ENCODE results near the gene STMN1. TPM values are rescaled to one million over a fixed set of nuclear protein-coding genes. Genes with fewer than 3 reads are reported as not detected.

Gene STMN1
- total and polyA plus RNA-seq, 7 experiments from 2014 or later: 29.3 to 347 (median 85.2) TPM

DNA sequence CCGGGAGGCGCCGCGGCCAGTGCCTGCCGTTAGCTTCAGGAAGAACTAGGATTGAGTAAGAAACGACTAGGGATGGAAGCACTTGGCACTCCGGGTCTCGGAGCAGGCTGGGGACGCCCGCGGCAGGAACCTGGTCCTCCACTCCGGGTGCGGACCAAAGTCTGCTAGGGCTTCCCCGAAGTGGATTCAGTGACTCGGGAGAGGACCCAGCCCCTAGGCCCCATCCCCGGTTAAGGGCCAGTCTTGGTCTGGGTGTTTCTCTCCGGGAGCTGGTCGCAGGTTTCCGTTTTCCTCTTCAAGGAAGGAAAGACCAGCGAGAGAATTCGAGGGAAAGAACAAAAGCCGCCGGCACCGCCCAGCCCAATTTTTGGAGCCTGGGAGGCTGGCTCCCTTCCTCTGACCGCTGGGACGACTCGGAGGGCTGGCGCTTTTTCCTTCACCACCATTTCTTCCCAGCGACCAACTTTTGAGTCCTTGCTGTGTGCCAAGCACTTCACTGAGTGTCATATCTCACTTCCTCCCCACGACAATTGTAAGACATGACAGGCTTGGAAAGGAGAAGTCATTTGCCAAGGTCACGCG lies 16.8 kb upstream of the STMN1 start:
- intact Hi-C loops (cut with micrococcal nuclease): loop anchor here (1.0 to 2.0 kb wide), 6 partner anchors 17 to 75 kb away; partner anchors contain the start of genes PAFAH2 (in 1 of the 2) and STMN1 (in 1 of the 2)

DNA sequence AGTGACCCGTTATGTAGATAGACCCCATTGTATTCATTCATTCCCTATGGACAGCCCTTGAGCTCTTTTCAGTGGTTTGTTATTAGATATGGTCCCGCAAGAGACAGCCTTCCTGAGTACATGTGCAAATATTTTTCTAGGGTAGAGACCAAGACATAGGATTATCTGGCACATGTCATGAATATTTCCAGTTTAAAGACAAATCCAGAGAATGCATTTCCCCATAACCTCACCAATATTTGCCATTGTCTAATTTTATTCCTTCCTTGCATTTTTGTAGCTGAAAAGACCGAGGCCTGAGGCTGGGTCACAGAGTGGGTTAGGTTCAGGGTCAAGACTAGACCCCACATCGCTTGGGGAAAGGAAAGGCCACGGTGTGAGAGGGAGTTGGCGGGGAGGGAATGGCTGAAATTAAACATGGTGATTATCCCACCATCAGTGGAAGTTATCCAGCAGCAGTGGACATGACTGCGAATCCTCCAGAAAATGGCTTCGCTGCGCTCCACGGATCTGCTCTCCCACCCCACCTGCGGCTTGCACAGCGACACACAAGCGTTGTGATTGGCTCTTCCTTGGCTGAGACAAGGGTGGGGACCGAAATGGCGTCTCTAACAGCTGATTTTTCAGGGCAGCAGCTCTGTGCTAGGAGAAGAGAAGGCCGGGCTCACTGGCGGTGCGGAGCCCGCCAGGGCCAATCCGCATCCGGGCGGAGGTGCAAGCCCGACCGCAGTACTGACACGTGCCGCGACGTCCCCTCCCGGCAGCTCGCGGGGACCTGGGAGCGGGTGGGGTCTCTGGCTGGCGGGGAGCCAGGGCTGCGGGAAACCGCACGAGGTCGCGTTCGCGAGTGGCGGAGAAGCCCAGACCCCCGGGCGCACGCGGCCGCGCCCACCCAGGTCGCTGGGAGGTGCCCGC lies 16.1 kb upstream of the STMN1 start:
- intact Hi-C loops (cut with micrococcal nuclease): loop anchor here (1.0 to 2.0 kb wide), 6 partner anchors 16 to 76 kb away; partner anchors contain the start of genes PAFAH2 (in 1 of the 2) and STMN1 (in 1 of the 2)
- ATAC-seq: peak; percentile 84
- POLR2A ChIA-PET: interaction anchor here (0.9 to 5.7 kb wide), 10 partner anchors 11 to 75 kb away, joined by 3 to 51 read pairs (median 8); partner anchors contain the start of genes PAFAH2 and STMN1

More for the DNA sequence above, 16.8 kb upstream of the STMN1 start:
- no peaks in the 10 kb centered on the region for H3K9me3 ChIP-seq (ENCODE audit: control insufficient read depth in 2 of 3, low read length in 3 of 3)
- peak; percentile 48 for ATAC-seq
- H3K4me3 Mint-ChIP-seq: peak overlapping the region; percentile 59 to 91 (median 88)
- H3K36me3 Mint-ChIP-seq: peaks cover 0 to 2% (median 0%) of the 10 kb centered on the region in 5 donors
- H3K27ac ChIP-seq (ENCODE audit: low read depth, low read length): peak overlapping the region; percentile 60
- peaks cover 13 to 14% of the 10 kb centered on the region in 2 donors for H3K4me1 ChIP-seq (ENCODE audit: control insufficient read depth in 2 of 2, insufficient read depth in 2 of 2, low read length in 2 of 2)
- POLR2A ChIA-PET: interaction anchor here (0.6 to 5.7 kb wide), 10 partner anchors 11 to 74 kb away, joined by 3 to 51 read pairs (median 8); partner anchors contain the start of genes PAFAH2 and STMN1
- H3K36me3 ChIP-seq (ENCODE audit: control insufficient read depth in 2 of 3, insufficient read depth in 3 of 3, low read length in 3 of 3): no peaks in the 10 kb centered on the region
- H3K4me1 Mint-ChIP-seq: peaks cover 18 to 50% (median 37%) of the 10 kb centered on the region in 7 donors
- peak overlapping the region; percentile 79 for H3K4me3 ChIP-seq (ENCODE audit: low read length)
- no peaks in the 10 kb centered on the region for H3K27me3 ChIP-seq (ENCODE audit: control insufficient read depth in 2 of 2, insufficient read depth in 2 of 2, low read length in 2 of 2)
- no peaks in the 10 kb centered on the region for H3K9me3 Mint-ChIP-seq
- CTCF ChIA-PET: interaction anchor here (0.7 to 3.7 kb wide), 4 partner anchors 26 to 118 kb away, joined by 3 to 23 read pairs (median 4); partner anchors contain the start of gene PAFAH2
- peak overlapping the region in 8 of 9 donors; percentile 42 to 84 (median 74) for H3K27ac Mint-ChIP-seq
- H3K27me3 Mint-ChIP-seq: peaks cover 0 to 57% (median 0%) of the 10 kb centered on the region in 5 donors
- DNase-seq: peak in 2 of 9 donors; percentile 16 to 38

DNA sequence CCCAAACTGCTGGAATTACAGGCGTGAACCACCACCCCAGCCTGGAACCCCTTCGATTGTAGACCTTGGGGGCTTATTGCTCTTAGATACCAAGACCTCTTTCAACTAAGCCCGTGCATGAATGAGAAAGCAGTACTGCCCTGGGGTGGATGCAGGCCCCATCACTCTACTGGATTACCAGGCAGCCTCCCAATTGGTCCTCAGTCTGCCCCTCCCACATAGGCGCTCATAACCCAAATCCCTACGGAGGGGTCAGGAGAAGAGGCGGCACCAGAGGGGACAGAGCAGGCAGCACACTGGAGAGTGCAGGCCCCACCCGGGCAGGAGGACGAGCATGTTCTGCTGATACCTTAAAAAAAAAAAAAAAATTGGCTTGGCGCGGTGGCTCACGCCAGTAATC lies 12.4 kb upstream of the STMN1 start:
- Mint-ChIP-seq H3K9me3 (no peaks in the 10 kb centered on the region), H3K27me3 (peaks cover 0 to 29% (median 0%) of the 10 kb centered on the region in 5 donors), H3K4me3 (peak overlapping the region in 1 of 10 donors; percentile 51), H3K4me1 (peaks cover 23 to 46% (median 35%) of the 10 kb centered on the region in 7 donors), H3K36me3 (peaks cover 0 to 3% (median 0%) of the 10 kb centered on the region in 5 donors), H3K27ac (no peak overlapping the region)
- CTCF ChIA-PET: interaction anchor here (1.6 to 1.8 kb wide), 2 partner anchors 23 to 79 kb away, joined by 7 to 8 read pairs; partner anchors contain the start of gene PAFAH2
- POLR2A ChIA-PET: interaction anchor here (1.5 to 2.8 kb wide), 2 partner anchors 11 to 23 kb away, joined by 7 to 14 read pairs; partner anchors contain the start of gene STMN1
- H3K27me3 ChIP-seq (ENCODE audit: control insufficient read depth in 2 of 2, insufficient read depth in 2 of 2, low read length in 2 of 2): no peaks in the 10 kb centered on the region
- no peak overlapping the region for H3K4me3 ChIP-seq (ENCODE audit: low read length)
- H3K27ac ChIP-seq (ENCODE audit: low read depth, low read length): no peak overlapping the region
- H3K4me1 ChIP-seq (ENCODE audit: control insufficient read depth in 2 of 2, insufficient read depth in 2 of 2, low read length in 2 of 2): peaks cover 19 to 20% of the 10 kb centered on the region in 2 donors
- DNase-seq (no peak), ATAC-seq (no peak)
- intact Hi-C loops (cut with micrococcal nuclease): no loop called here
- no peaks in the 10 kb centered on the region for H3K36me3 ChIP-seq (ENCODE audit: control insufficient read depth in 2 of 3, insufficient read depth in 3 of 3, low read length in 3 of 3)
- H3K9me3 ChIP-seq (ENCODE audit: control insufficient read depth in 2 of 3, low read length in 3 of 3): no peaks in the 10 kb centered on the region

More for the DNA sequence above, 16.1 kb upstream of the STMN1 start:
- Histone ChIP-seq H3K36me3 (ENCODE audit: control insufficient read depth in 2 of 3, insufficient read depth in 3 of 3, low read length in 3 of 3) (no peaks in the 10 kb centered on the region), H3K4me3 (ENCODE audit: low read length) (peak overlapping the region; percentile 79), H3K9me3 (ENCODE audit: control insufficient read depth in 2 of 3, low read length in 3 of 3) (no peaks in the 10 kb centered on the region), H3K27me3 (ENCODE audit: control insufficient read depth in 2 of 2, insufficient read depth in 2 of 2, low read length in 2 of 2) (no peaks in the 10 kb centered on the region), H3K27ac (ENCODE audit: low read depth, low read length) (peak overlapping the region; percentile 60), H3K4me1 (ENCODE audit: control insufficient read depth in 2 of 2, insufficient read depth in 2 of 2, low read length in 2 of 2) (peaks cover 19 to 20% of the 10 kb centered on the region in 2 donors)
- peak; percentile 26 to 64 (median 57) for DNase-seq
- peaks cover 0 to 3% (median 0%) of the 10 kb centered on the region in 5 donors for H3K36me3 Mint-ChIP-seq
- no peaks in the 10 kb centered on the region for H3K9me3 Mint-ChIP-seq
- peaks cover 23 to 56% (median 43%) of the 10 kb centered on the region in 7 donors for H3K4me1 Mint-ChIP-seq
- H3K27ac Mint-ChIP-seq: peak overlapping the region; percentile 31 to 90 (median 82)
- peak overlapping the region; percentile 78 to 91 (median 88) for H3K4me3 Mint-ChIP-seq
- peaks cover 0 to 57% (median 0%) of the 10 kb centered on the region in 5 donors for H3K27me3 Mint-ChIP-seq
- CTCF ChIA-PET: interaction anchor here (0.6 to 3.7 kb wide), 5 partner anchors 26 to 118 kb away, joined by 3 to 23 read pairs (median 3); partner anchors contain the start of gene PAFAH2

DNA sequence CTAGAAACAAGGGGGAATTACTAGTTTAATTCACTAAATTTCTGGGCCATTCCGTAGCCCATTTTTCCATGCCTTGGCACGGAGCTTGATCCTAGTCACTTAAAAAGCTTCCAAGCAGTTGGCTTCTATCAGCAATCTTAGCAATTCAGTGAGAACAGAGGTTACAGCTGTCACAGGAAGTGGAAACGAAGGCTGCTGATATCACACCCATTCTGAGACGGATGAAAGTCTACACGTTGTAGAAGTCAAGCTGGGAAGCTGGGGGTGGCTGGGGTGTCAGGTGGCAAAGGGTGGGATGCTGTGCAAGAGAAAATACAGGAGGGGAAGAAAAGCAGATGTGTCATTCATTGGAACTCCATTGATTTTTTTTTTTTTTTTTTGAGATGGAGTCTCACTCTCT lies 11.8 kb upstream of the STMN1 start:
- Mint-ChIP-seq H3K27me3 (peaks cover 0 to 23% (median 0%) of the 10 kb centered on the region in 5 donors), H3K4me3 (peak overlapping the region; percentile 44 to 78 (median 62)), H3K9me3 (no peaks in the 10 kb centered on the region), H3K27ac (peak overlapping the region in 8 of 9 donors; percentile 28 to 87 (median 69)), H3K36me3 (peaks cover 0 to 3% (median 0%) of the 10 kb centered on the region in 5 donors), H3K4me1 (peaks cover 23 to 41% (median 31%) of the 10 kb centered on the region in 7 donors)
- ChIA-PET POLR2A (interaction anchor here (0.6 to 2.8 kb wide), 10 partner anchors 10 to 418 kb away, joined by 3 to 14 read pairs (median 3); partner anchors contain the start of genes PAFAH2 and STMN1), CTCF (interaction anchor here (0.7 to 1.8 kb wide), 4 partner anchors 13 to 120 kb away, joined by 3 to 8 read pairs (median 5); partner anchors contain the start of gene PAFAH2)
- H3K27ac ChIP-seq (ENCODE audit: low read depth, low read length): no peak overlapping the region
- ATAC-seq (peak; percentile 60), DNase-seq (peak in 7 of 9 donors; percentile 7 to 46 (median 31))
- H3K27me3 ChIP-seq (ENCODE audit: control insufficient read depth in 2 of 2, insufficient read depth in 2 of 2, low read length in 2 of 2): no peaks in the 10 kb centered on the region
- H3K9me3 ChIP-seq (ENCODE audit: control insufficient read depth in 2 of 3, low read length in 3 of 3): no peaks in the 10 kb centered on the region
- no peaks in the 10 kb centered on the region for H3K36me3 ChIP-seq (ENCODE audit: control insufficient read depth in 2 of 3, insufficient read depth in 3 of 3, low read length in 3 of 3)
- peaks cover 19 to 20% of the 10 kb centered on the region in 2 donors for H3K4me1 ChIP-seq (ENCODE audit: control insufficient read depth in 2 of 2, insufficient read depth in 2 of 2, low read length in 2 of 2)
- intact Hi-C loops (cut with micrococcal nuclease): no loop called here
- H3K4me3 ChIP-seq (ENCODE audit: low read length): no peak overlapping the region

DNA sequence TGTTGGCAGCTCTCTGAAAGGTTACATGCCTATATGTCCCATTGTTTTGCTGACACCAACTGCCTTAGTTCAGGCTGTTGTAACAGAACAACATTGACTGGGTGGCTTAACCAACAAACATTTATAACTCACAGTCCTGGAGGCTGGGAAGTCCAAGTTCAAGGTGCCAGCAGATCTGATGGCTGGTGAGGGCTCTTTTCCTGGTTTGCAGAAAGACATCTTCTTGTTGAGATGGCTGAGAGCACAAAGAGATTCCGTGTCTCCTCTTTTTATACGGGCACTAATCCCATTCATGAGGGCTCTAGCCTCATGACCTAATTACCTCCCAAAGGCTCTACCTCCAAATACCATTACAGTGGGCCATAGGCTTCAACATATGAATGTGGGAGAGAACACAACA lies 10.2 kb upstream of the STMN1 start:
- no peaks in the 10 kb centered on the region for H3K27me3 ChIP-seq (ENCODE audit: control insufficient read depth in 2 of 2, insufficient read depth in 2 of 2, low read length in 2 of 2)
- no peak overlapping the region for H3K4me3 ChIP-seq (ENCODE audit: low read length)
- no peak overlapping the region for H3K27ac ChIP-seq (ENCODE audit: low read depth, low read length)
- H3K4me1 ChIP-seq (ENCODE audit: control insufficient read depth in 2 of 2, insufficient read depth in 2 of 2, low read length in 2 of 2): peaks cover 11 to 13% of the 10 kb centered on the region in 2 donors
- H3K9me3 ChIP-seq (ENCODE audit: control insufficient read depth in 2 of 3, low read length in 3 of 3): no peaks in the 10 kb centered on the region
- POLR2A ChIA-PET: interaction anchor here (2.8 kb wide), 1 partner anchor 9 kb away, joined by 14 read pairs; the partner anchor contains the start of gene STMN1
- DNase-seq (no peak), ATAC-seq (no peak)
- peak overlapping the region in 4 of 9 donors; percentile 18 to 64 (median 58) for H3K27ac Mint-ChIP-seq
- no peaks in the 10 kb centered on the region for H3K9me3 Mint-ChIP-seq
- no peaks in the 10 kb centered on the region for H3K36me3 ChIP-seq (ENCODE audit: control insufficient read depth in 2 of 3, insufficient read depth in 3 of 3, low read length in 3 of 3)
- intact Hi-C loops (cut with micrococcal nuclease): no loop called here
- H3K4me3 Mint-ChIP-seq: no peak overlapping the region
- CTCF ChIA-PET: no interaction called here
- peaks cover 0 to 20% (median 0%) of the 10 kb centered on the region in 5 donors for H3K27me3 Mint-ChIP-seq
- peaks cover 0 to 3% (median 0%) of the 10 kb centered on the region in 5 donors for H3K36me3 Mint-ChIP-seq
- peaks cover 14 to 30% (median 20%) of the 10 kb centered on the region in 7 donors for H3K4me1 Mint-ChIP-seq

Measured in naive thymus-derived CD4-positive, alpha-beta T cell (primary cell).